GM21737 (cell line): ENCODE results near the gene ANXA8.
"Not testable (repeated sequence)": the region's sequence is repeated elsewhere in the genome, so short reads cannot be mapped to it uniquely, and the experiment has no call there.

Experiments
- ATAC-seq: cut with Tn5 transposase; IDR thresholded peaks from one replicate; pipeline ENCODE4 v1.9.1; 2021; ENCODE audit warnings: mild to moderate bottlenecking, moderate library complexity; ENCODE audit not compliant: unreplicated experiment

Gene ANXA8

GRCh38 chr10:47465216-47465917 is 18.5 kb downstream of the ANXA8 start:
- ATAC-seq, result not testable (repeated sequence)

- ATAC-seq, result not testable (repeated sequence)
These were observed 21.1 kb downstream of the ANXA8 start for GRCh38 chr10:47462577-47463358.

GRCh38 chr10:47461261-47461687 is 22.6 kb downstream of the ANXA8 start:
- not testable (repeated sequence) for ATAC-seq

- ATAC-seq, result no peak
These were observed 25.3 kb downstream of the ANXA8 start for GRCh38 chr10:47458466-47459154.

- ATAC-seq, result no peak
These were observed 26.1 kb downstream of the ANXA8 start for GRCh38 chr10:47457826-47458225.

GRCh38 chr10:47457528-47457820 is 26.4 kb downstream of the ANXA8 start:
- no peak for ATAC-seq

- no peak for ATAC-seq
These were observed 27.0 kb downstream of the ANXA8 start for GRCh38 chr10:47456794-47457527.

- no peak for ATAC-seq
These were observed 27.7 kb downstream of the ANXA8 start for GRCh38 chr10:47456079-47456785.

- not testable (repeated sequence) for ATAC-seq
These were observed 28.4 kb downstream of the ANXA8 start for GRCh38 chr10:47455350-47456078.

GRCh38 chr10:47454780-47455058 is 29.2 kb downstream of the ANXA8 start:
- no peak for ATAC-seq

- ATAC-seq, result no peak
These were observed 29.7 kb downstream of the ANXA8 start for GRCh38 chr10:47454008-47454779.

GRCh38 chr10:47453141-47454007 is 30.5 kb downstream of the ANXA8 start:
- ATAC-seq, result no peak

GRCh38 chr10:47452495-47453140 is 31.3 kb downstream of the ANXA8 start:
- no peak for ATAC-seq

- no peak for ATAC-seq
These were observed 31.9 kb downstream of the ANXA8 start for GRCh38 chr10:47451998-47452494.

- ATAC-seq, result no peak
These were observed 32.5 kb downstream of the ANXA8 start for GRCh38 chr10:47451273-47451997.

- no peak for ATAC-seq
These were observed 33.5 kb downstream of the ANXA8 start for GRCh38 chr10:47450442-47450841.

- no peak for ATAC-seq
These were observed 33.9 kb downstream of the ANXA8 start for GRCh38 chr10:47449979-47450378.
